ENCODE results near the gene TTI1.

GRCh38 chr20:38049800-38050199 lies 16.5 kb upstream of the TTI1 start:
- TF ChIP-seq, protein P1, sequence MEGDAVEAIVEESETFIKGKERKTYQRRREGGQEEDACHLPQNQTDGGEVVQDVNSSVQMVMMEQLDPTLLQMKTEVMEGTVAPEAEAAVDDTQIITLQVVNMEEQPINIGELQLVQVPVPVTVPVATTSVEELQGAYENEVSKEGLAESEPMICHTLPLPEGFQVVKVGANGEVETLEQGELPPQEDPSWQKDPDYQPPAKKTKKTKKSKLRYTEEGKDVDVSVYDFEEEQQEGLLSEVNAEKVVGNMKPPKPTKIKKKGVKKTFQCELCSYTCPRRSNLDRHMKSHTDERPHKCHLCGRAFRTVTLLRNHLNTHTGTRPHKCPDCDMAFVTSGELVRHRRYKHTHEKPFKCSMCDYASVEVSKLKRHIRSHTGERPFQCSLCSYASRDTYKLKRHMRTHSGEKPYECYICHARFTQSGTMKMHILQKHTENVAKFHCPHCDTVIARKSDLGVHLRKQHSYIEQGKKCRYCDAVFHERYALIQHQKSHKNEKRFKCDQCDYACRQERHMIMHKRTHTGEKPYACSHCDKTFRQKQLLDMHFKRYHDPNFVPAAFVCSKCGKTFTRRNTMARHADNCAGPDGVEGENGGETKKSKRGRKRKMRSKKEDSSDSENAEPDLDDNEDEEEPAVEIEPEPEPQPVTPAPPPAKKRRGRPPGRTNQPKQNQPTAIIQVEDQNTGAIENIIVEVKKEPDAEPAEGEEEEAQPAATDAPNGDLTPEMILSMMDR (IDR thresholded peaks at IDR 0.05; ENCODE audit: low read depth, low read length): no peak
- TF ChIP-seq POLR2A (IDR thresholded peaks at IDR 0.05; ENCODE audit: extremely low read depth, insufficient read length): no peak
